Measurements from ENCODE around the gene RASGRF1. TPM values are rescaled to one million over a fixed set of nuclear protein-coding genes. Genes with fewer than 3 reads are reported as not detected.

The RASGRF1 gene
- total and polyA plus RNA-seq, 7 donors: 0.14 to 1.2 (median 0.58) TPM; not detected in 1

GRCh38 chr15:79060175-79060574 is 30.4 kb downstream of the RASGRF1 start:
- Histone ChIP-seq H3K4me3 (no peak overlapping the region), H3K9me3 (no peaks in the 10 kb centered on the region), H3K4me1 (peaks cover 0 to 4% (median under 1%) of the 10 kb centered on the region in 4 donors), H3K27me3 (no peaks in the 10 kb centered on the region), H3K27ac (no peak overlapping the region), H3K36me3 (no peaks in the 10 kb centered on the region)
- 68% methylated on average over 4 of the region's 4 CpGs for WGBS, 2 donors
- TF ChIP-seq, protein P1, sequence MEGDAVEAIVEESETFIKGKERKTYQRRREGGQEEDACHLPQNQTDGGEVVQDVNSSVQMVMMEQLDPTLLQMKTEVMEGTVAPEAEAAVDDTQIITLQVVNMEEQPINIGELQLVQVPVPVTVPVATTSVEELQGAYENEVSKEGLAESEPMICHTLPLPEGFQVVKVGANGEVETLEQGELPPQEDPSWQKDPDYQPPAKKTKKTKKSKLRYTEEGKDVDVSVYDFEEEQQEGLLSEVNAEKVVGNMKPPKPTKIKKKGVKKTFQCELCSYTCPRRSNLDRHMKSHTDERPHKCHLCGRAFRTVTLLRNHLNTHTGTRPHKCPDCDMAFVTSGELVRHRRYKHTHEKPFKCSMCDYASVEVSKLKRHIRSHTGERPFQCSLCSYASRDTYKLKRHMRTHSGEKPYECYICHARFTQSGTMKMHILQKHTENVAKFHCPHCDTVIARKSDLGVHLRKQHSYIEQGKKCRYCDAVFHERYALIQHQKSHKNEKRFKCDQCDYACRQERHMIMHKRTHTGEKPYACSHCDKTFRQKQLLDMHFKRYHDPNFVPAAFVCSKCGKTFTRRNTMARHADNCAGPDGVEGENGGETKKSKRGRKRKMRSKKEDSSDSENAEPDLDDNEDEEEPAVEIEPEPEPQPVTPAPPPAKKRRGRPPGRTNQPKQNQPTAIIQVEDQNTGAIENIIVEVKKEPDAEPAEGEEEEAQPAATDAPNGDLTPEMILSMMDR (IDR thresholded peaks at IDR 0.05): no peak
- no peak for TF ChIP-seq EP300 (IDR thresholded peaks at IDR 0.05)
- no peak for DNase-seq
- intact Hi-C loops (cut with DNase I): no loop called here

DNA sequence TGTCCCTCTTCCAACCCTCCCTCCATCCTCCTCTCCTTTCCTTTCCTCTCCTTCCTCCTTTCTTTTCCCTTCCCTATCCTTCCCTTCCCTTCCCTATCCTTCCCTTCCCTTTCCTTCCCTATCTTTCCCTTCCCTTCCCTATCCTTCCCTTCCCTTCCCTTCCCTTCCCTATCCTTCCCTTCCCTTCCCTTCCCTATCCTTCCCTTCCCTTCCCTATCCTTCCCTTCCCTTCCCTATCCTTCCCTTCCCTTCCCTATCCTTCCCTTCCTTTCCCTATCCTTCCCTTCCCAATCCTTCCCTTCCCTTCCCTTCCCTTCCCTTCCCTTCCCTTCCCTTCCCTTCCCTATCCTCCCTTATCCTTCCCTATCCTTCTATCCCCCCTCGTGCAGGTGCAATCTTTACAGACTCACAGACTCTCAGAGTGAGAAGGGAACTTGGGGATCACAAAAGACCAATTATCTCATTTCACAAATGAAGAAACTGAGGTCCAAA is 31.5 kb downstream of the RASGRF1 start:
- intact Hi-C loops (cut with DNase I): no loop called here
- no peak for DNase-seq
- no peaks in the 10 kb centered on the region for H3K27me3 ChIP-seq
- no peaks in the 10 kb centered on the region for H3K36me3 ChIP-seq
- WGBS, 2 donors: 22% methylated on average over 1 of the region's 1 CpG
- H3K4me3 ChIP-seq: no peak overlapping the region
- H3K4me1 ChIP-seq: no peaks in the 10 kb centered on the region
- no peak overlapping the region for H3K27ac ChIP-seq
- TF ChIP-seq POLR2A (IDR thresholded peaks at IDR 0.05) (no peak), POLR2AphosphoS5 (IDR thresholded peaks at IDR 0.05) (no peak), EP300 (IDR thresholded peaks at IDR 0.05) (no peak)
- TF ChIP-seq, protein P1 (IDR thresholded peaks at IDR 0.05): no peak
- no peaks in the 10 kb centered on the region for H3K9me3 ChIP-seq

- Histone ChIP-seq H3K36me3 (no peaks in the 10 kb centered on the region), H3K9me3 (no peaks in the 10 kb centered on the region), H3K4me1 (no peaks in the 10 kb centered on the region), H3K4me3 (no peak overlapping the region), H3K27me3 (no peaks in the 10 kb centered on the region), H3K27ac (no peak overlapping the region)
- TF ChIP-seq POLR2A (IDR thresholded peaks at IDR 0.05) (no peak), POLR2AphosphoS5 (IDR thresholded peaks at IDR 0.05) (no peak), EP300 (IDR thresholded peaks at IDR 0.05) (no peak)
- TF ChIP-seq, protein P1 (IDR thresholded peaks at IDR 0.05): no peak
- intact Hi-C loops (cut with DNase I): no loop called here
- peak; percentile 56 for DNase-seq
- WGBS, 2 donors: 80 to 85% methylated on average over 15 of the region's 15 CpGs
Measured at GRCh38 chr15:79058260-79058850, 32.2 kb downstream of the RASGRF1 start.

DNA sequence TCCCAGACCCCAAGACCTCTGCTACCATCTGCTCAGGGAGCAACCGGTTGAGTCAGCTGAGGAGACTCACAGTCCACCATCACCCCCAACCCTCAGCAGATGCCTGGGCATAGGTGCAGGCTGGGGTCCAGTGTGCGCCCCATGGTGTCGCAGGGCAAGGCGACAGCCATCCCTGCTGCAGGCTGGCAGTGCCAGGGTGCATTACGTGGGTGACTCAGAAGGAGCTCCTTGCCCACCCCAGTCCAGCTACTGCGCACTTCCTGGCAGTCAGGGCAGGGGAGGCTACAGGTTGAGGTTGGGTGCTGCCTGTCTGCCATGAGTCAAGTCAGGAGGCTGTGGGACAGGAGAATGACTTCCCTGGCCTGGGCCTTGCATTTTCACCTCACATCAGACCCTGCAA is 33.5 kb downstream of the RASGRF1 start:
- no peak for DNase-seq
- H3K27ac ChIP-seq: no peak overlapping the region
- no peaks in the 10 kb centered on the region for H3K27me3 ChIP-seq
- 83 to 93% methylated on average over 6 of the region's 6 CpGs for WGBS, 2 donors
- no peaks in the 10 kb centered on the region for H3K9me3 ChIP-seq
- TF ChIP-seq, protein P1 (IDR thresholded peaks at IDR 0.05): no peak
- no peak for TF ChIP-seq EP300 (IDR thresholded peaks at IDR 0.05)
- no peak for TF ChIP-seq POLR2A (IDR thresholded peaks at IDR 0.05)
- TF ChIP-seq POLR2AphosphoS5 (IDR thresholded peaks at IDR 0.05): no peak
- no peak overlapping the region for H3K4me3 ChIP-seq
- H3K36me3 ChIP-seq: no peaks in the 10 kb centered on the region
- intact Hi-C loops (cut with DNase I): no loop called here
- peaks cover 0 to under 1% (median 0%) of the 10 kb centered on the region in 4 donors for H3K4me1 ChIP-seq

DNA sequence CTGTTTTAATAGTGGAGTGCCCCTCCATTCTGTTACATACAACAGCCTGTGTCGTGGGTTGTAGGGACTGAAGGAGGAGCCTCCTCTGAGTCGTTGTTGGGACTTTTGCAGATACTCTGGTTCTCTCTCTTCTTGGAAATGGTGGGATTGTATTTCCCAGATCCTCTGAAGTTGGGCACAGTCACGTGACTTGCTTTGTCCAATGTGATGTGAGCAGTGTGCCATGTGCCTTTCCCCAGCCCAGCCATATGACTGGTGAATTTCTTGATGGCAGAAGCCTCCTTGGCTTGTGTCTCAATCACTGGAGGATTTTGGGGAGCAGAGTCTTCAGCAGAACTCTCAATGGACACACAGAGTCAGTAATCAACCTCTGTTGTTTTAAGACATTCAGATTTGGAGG is 36.2 kb downstream of the RASGRF1 start:
- TF ChIP-seq EP300 (IDR thresholded peaks at IDR 0.05): no peak
- TF ChIP-seq POLR2A (IDR thresholded peaks at IDR 0.05): no peak
- TF ChIP-seq POLR2AphosphoS5 (IDR thresholded peaks at IDR 0.05): no peak
- TF ChIP-seq, protein P1 (IDR thresholded peaks at IDR 0.05): no peak
- Histone ChIP-seq H3K4me1 (peaks cover 0 to 6% (median 0%) of the 10 kb centered on the region in 4 donors), H3K9me3 (no peaks in the 10 kb centered on the region), H3K36me3 (no peaks in the 10 kb centered on the region), H3K27me3 (no peaks in the 10 kb centered on the region), H3K27ac (no peak overlapping the region), H3K4me3 (no peak overlapping the region)
- whole genome bisulfite sequencing, 2 donors: 51 to 65% methylated on average over 3 of the region's 3 CpGs
- intact Hi-C loops (cut with DNase I): no loop called here
- DNase-seq: no peak
